Stimulated activated CD4-positive, alpha-beta T cell treated with anti-CD3 and anti-CD28 coated beads, TNF-alpha, amount 100 ng/mL, for 24 hours (primary cell): ENCODE data around the gene LDB3.
"Not testable (repeated sequence)": the region's sequence is repeated elsewhere in the genome, so short reads cannot be mapped to it uniquely, and the experiment has no call there.

Source experiments
- DNase-seq, 3 experiments: peaks; one replicate each; pipeline ENCODE4 v3.0.0-alpha.2; 2020; ENCODE audit warnings: low read depth in 3 of 3

LDB3 gene

DNA sequence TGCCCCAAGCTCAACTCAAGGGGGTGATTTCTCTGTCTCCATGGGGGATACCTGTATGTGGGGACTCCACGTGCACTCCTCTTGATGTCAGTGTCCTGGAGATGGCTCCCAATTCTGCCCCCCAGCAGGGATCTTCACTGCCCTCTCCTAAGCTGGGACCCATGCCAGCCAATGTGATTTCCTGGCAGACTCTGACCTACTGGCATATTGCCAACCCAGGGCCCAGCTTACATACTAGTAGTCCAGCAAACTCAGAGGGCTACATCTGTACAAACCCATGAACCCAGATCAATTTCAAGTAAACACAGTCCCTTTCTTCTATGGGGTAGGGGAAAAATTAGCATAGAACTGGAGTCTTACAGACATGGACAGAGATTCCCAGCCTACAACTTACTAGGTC, 61.9 kb downstream of the LDB3 start:
- DNase-seq = no peak

DNA sequence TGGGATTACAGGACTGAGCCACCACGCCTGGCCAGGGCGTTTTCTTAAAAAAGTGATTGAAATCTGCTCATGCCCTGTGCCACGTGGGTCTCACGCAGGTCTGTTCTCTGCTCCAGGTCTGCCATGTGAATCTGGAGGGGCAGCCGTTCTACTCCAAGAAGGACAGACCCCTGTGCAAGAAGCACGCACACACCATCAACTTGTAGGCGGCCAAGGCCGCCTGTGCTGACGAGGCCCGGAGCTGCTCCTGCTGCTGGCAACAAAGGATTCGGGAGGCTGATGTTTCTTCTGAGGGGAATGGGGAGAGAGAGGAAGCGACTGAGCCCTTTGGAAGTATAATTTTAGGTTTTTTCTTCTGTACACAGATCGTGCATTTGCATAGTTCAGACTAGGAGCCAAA, 64.5 kb downstream of the LDB3 start:
- DNase-seq = no peak

DNA sequence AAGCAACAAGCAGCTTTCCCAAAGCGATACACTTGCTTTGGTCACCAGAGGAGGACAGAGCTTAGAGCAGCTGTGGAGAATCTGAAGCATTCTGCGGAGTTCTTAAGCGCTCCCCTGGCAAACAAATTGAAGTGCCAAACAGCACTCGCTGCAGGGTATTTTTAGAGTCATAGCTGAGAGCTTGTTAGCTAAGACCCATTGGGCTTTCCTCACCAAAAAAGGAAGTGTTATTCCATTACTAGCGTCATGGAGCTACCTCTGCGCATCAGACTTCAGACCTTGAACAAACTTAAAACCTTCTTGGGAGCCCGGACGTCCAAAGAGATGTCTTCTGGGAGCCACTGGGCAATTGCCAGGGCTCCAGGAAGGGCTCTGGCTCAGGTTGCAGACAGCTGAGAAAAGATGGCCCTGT, 65.0 kb downstream of the LDB3 start:
- DNase-seq = no peak

DNA sequence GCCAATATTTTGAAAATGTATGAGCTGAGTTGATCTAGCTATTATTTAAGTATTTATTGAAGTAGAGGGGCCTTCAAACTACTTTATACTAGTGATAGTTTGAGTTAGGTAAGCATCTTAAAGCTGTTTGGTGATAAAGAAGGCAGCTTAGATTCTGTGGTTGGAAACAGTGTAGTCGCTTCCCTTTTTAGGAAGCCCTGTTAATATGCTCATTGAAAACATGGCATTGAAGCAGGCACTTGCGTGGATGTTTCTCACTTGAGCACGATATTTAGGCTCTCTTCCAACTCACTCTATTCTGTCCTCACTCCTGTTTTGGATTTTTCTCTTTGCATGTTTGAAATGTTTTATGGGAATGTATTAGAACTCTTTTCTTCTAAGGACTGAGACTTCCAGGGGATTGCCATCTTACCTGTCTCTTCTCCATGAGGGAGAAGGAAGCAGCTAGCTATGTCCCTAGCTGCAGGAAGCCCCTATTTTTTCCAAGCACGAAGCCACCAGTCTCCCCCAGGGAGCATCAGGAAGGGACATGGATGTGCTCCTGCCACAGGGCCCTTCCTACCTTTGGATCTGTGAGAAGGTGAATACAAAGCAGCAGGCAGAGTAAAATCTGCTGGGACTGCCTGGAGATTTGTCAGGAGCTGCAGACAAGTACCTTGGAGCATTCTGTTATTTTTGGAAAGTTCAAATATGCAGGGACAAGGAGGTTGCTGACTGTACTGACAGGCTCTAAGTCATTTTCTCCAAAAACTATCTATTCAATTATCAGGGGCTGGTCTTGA, 66.1 kb downstream of the LDB3 start:
- no peak for DNase-seq

DNA sequence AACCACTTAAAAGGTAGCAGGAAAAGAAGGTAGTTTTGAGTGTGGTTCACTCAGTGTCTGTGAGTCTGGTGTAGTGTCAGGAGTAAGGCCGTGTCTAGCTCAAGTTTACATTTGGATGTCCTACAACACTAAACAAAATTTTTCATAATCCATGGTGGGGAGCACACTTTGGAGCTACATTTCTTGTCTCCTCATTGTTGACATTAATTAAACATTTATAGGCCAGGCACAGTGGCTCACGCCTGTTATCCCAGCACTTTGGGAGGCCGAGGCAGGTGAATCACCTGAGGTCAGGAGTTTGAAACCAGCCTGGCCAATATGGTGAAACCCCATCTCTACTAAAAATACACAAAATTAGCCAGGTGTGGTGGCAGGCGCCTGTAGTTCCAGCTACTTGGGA, 67.0 kb downstream of the LDB3 start:
- not testable (repeated sequence) for DNase-seq

DNA sequence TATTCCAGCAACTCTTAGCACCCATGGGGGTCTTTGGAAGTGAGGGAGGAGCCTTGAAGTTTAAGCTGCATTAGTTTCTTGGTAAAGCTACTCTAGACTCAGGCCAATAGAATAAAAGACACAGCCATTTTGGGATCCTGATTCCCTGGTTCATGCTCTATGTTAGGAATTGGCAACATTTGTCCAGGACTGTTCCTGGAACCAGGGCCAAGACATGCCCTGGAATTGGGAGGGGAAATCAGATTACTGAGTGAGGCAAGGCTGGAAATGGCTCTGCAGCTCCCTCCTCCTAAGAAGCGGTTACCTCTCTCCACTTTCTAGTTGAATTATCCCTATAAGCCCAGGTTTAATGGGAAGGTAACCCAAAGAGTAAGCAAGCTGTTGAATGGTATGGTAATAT, 73.9 kb downstream of the LDB3 start:
- no peak for DNase-seq

DNA sequence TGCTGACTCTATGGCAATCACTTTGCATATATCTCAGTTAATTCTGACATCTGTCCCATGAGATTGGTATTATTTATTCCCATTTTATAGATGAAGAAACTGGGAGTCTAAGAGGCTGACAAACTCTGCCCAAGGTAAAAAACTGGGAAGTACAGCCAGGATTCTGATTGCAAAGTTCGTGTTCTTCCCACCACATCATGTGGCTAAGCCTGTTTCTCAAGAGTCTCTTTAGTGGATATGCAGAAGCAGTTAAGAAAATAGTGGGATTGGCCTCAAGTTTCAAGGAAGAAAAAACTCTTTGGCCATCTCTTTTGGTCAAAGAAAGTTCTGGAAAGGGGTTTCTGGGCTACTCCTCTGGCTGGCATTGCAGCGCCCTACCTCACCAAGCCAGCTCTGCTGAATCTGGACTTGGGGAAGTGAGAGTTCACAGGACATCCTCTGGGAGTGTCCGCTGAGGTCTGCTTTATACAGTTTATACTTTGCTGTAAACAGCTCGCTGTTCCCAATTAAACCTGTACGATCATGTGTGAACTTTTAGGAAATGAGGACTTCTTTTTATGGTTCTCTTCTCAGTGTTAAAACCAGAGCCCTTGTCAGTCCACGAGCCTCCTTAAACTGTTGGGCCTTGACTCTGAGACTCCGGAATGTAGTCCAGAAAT, 75.9 kb downstream of the LDB3 start:
- no peak for DNase-seq

DNA sequence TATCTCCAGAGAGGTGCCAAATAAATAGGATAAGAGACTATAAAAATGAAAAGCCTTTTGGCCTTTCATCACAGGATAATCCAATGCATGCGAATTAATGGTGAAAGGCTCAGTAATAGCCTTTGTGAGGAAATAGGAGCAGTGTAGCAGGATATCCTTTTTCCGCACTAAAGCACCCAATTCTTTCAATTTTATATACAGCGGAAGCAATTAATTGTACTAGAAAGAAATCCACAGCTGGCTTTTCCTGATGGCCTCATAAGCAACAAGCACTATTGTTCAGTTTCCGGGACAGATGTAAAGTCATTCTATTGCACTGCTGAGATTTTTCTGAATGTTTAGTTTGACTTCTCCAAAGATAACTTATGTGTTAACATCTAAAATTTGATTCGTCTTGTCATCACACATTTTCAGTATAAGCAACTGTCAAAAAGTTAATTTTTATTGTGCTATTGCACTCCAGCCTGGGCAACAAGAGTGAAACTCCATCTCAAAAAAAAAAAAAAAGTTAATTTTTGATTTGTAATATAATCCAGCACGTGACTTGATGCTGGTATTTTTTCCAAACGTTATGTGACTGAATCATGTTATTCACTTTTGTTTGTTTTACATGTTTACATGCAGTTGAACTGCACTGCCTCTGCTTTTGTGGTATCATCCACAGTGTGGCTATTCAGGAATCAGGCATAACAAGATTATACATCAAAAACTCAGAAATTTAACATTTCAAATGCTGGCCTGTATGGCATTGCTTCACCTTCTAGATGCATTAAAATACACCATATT, 79.7 kb downstream of the LDB3 start:
- DNase-seq = no peak

DNA sequence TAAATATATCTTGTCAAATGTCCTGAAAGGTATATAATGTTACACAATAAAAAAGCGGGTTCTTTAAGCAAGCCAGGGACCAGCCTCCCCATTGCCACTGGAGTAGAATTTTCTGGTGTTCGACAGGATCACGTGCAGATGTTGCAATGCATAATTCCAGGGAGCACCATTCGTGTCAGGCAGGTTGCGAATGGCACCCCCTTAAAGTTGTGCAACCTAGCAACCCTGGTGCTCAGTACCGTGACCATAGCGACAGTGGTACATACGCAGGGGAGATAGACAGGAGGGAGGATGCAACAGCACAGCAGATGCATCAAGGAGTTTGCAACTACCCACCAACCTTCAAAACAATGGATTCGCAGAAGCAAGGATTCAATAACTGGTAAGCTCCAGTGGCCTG, 81.5 kb downstream of the LDB3 start:
- no peak for DNase-seq

DNA sequence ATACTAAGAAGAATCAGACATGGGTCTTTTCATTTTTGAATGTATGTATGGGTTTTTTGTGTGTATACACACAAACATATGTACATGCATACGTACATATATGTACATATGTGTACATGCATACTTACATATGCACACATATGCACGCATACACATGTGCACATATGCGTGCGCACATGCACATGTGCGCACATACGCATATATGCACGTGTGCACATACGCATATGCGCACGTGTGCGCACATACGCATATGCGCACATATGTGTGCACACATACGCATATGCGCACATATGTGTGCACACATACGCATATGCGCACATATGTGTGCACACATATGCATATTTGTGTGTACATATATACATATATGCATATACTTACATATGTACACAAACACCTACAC, 83.2 kb downstream of the LDB3 start:
- DNase-seq = no peak

DNA sequence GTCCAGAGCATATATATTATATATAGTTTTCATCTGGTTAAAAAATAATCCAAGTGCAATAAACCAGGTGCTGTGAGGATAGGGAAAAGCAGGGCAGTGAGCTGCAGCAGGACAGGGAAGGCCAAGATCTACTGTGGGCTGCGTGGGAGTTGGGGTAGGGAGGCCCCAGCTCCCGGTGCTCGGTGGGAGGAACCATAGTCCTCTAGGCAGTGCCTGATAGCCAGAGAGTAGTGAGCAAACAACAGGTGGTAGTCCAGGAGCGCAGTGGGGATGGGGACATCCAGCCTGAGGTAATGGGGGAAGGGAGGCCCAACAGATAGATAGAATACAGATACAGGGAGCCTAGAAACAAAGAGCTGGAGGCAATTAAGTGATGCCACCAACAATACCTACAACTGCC, 84.0 kb downstream of the LDB3 start:
- no peak for DNase-seq

DNA sequence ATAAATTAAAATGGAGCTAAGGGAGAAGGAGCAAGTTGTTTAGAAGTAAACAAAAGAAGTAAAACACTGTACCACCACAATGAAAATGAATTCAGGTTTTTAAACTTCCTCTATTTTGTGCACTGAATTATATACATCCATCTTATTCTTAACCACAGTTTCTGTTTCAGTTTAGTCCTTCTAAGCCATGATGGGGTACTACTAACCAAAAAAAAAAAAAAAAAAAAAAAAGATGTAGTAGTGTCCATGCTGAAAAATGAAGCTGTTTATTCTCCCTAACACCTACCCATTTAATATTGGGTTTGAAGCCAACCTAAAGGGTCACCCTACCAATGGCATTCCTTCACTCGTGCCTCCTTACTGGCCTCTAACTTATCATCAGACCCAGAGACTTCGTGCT, 84.7 kb downstream of the LDB3 start:
- DNase-seq = no peak

DNA sequence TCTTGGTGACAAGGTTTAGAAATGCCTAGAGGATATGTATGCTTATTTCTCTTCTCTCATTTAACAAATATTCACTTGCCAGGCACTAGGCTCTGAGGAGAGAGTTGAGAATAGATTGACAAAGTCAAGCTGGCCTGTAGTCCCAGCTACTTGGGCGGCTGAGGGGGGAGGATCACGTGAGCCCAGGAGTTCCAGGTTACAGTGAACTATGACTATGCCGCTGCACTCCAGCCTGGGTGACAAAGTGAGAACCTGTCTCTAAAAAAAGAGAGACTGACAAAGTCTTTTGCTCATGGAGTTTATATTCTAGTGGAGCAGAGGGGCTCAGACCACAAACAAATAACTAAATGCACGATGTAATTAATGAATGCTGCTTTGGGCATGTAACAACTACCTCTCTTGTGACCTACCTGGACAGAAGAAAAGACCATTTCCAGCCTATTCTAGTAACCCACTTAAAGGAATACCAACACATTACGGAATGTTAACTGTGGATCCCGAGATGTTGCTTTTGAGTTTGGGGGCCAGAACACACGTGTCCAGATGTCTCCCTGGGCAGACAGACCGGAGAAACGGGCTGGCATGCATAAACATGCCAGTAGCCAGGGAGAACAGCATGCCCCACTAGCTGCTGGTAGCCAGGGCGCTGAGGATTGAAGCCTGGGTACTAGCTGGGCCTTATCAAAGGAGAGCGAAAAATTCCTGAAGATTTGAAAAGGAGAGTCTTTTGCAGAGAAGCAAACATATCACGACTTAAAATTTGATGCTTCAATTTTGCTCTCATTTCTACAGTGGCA, 85.5 kb downstream of the LDB3 start:
- DNase-seq = no peak

DNA sequence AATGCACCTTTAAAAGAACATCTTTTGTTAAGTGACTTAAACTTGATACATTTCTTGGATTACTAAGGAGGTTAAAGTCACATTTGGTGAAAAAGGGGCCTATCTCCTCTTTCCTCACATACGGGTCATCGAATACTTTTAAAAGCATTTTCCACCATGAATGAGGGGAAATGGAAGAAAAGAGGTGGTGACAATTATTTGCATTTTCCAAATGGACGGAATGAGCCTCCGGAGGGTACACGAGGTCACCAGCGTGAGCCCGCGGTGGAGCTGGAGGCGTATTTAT, 87.1 kb downstream of the LDB3 start:
- DNase-seq = no peak

DNA sequence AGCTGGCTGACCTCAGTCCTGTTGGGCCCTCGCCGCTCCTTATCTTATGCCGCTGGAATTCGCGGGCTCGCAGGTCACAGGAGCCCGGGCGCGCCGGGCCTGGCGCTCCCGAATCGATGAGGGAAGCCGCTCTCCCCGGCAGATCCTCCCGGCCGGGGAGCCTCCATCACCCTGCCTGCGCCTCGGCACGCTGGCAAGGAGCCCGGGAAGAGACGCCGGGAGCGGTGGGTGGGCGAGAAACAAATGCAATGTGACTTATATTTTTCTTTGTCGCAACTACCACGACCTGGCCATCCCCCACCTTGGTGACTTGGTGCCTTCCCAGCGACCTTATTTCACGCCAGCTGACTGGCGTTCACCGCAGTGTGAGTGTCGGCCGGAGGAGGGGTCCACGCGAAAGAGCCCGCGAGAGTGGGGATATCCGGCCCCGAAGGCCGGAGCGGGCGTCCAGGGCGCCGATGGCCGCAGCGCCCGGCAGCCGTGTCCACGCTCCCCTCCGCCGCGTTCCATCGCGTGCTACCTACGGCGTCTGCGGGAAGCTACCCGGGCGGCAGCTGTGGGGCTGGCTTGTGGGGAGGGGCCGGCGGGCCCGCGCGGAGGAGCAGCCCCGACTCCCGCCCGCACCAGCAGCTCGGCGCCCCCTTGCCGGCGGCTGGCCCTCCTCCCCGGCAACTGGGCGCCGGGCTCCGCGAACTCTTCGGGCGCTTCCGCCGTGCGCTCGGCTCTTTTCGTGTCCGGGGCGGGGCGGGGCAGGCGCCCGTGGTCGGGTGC, 87.6 kb downstream of the LDB3 start:
- peak; percentile 67 to 86 (median 73) for DNase-seq

DNA sequence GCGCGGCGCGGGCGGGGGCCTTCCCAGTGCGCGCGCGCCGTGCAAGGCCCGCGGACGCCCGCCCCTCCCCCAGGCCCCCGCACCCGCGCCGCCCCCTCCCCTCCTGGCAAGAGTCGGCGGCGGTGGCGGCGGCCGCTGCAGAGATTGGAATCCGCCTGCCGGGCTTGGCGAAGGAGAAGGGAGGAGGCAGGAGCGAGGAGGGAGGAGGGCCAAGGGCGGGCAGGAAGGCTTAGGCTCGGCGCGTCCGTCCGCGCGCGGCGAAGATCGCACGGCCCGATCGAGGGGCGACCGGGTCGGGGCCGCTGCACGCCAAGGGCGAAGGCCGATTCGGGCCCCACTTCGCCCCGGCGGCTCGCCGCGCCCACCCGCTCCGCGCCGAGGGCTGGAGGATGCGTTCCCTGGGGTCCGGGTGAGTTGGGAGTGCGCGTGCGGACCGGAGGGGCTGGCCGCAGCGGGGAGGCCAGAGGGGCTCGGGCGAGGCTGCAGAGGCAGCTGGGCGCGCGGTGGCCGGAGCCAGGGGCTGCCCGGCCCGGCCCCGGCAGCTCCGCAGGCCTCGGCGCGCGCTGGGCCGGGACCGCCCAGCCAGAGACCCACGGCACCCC, 88.3 kb downstream of the LDB3 start, which contains the start of gene BMPR1A:
BMPR1A (plus strand) TSS at position 109 of the 602 bp plus-strand sequence. CDS start 119,400 bp downstream, outside the sequence.
- no peak for DNase-seq

DNA sequence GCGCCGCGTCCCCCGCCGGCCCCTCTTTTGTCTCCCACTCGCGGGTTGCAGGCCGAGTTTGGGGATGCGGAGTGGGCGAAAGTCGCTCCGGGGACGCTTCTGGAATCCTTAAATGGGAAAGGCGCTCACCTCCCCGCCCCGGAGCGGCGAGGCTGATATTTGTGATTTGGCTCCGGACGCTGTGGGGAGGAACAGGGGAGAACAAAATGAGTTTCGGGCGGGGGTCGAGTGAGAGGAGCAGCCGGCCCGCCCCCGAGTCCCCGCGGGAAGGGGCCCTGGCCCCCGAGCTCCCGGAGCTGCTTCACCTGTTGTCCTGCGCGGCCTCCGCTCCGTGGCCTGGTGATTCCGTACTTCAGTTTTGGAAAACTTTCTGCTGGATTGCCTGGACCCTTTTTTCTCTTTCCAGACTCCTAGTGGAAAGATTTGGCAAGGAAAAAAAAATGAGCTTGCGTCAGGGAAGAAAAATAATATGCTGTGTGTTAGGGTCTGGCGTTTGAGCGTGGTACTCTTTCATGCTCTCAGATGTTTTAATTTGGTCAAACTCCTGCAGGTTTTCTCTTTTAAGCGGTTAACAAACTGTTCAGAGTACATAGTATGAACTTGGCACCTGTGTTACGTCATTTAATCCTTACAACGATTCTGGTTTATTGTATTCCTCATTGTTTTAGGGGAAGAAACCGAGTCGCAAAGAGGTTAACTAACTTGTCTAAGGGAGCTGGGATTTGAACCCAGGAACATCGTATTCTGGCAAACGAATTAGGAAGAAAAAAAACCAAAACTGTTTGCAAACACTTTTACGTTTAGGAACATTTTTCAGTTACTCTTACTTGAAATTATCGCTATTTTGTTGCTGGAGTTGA, 89.0 kb downstream of the LDB3 start:
- peak in 1 of 3 experiments; percentile 11 for DNase-seq

DNA sequence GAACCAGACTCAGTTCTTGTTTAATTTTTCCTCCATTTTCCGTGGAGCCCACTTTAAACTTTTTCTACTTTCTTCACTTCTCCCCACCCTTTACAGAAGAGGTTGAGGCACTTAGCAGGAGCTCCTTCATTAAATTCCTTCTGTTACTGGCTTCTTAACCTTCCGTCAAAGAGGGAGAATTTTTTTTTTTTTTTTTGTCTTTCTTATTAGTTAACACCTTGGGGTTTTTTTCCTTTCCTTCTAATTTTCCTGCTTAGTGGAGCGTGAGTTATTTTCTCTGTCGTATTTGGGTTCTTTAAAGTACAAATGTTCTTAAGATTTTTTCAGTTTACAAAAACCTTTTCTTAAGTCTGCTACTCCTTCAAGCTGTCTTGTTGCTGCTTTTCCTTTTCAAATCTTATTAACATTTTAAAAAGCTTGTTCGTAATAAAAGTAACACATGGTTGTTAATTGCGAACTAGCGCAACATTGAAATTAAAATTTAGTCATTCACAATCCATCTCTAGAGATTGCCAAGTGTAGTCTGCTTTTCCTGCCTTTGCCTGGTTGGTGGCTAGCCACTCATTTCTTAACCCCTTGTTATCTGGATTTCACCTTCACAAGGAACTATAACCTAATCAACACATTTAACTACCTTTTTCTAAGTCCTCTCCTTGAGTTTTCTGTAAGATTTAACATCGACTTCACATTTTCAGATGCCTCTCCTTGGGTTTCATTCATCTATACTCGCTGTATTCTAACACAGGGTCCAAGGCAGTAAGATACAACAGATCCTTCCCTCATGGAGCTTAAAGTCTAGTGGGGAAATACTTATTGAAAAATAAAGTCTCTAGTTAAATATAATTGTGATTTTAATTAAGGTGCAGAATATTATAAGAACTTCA, 90.1 kb downstream of the LDB3 start:
- DNase-seq = no peak
